Measurements from ENCODE around the gene LONP2.

LONP2 gene

GRCh38 chr16:48272837-48273421, 28.8 kb downstream of the LONP2 start:
- FAIRE-seq (no peak), DNase-seq (ENCODE audit: insufficient read length) (no peak)
- TF ChIP-seq POLR2A (IDR thresholded peaks at IDR 0.05; ENCODE audit: low read depth, low read length) (no peak), POLR2AphosphoS5 (IDR thresholded peaks at IDR 0.05; ENCODE audit: low read depth, low read length) (no peak), TAF1 (IDR thresholded peaks at IDR 0.05; ENCODE audit: borderline replicate concordance, low read depth, low read length) (no peak)

- DNase-seq (ENCODE audit: insufficient read length) (no peak), FAIRE-seq (no peak)
- TF ChIP-seq POLR2AphosphoS5 (IDR thresholded peaks at IDR 0.05; ENCODE audit: low read depth, low read length) (no peak), TAF1 (IDR thresholded peaks at IDR 0.05; ENCODE audit: borderline replicate concordance, low read depth, low read length) (no peak), POLR2A (IDR thresholded peaks at IDR 0.05; ENCODE audit: low read depth, low read length) (no peak)
Measured at GRCh38 chr16:48274476-48274875, 30.4 kb downstream of the LONP2 start.

- FAIRE-seq (no peak), DNase-seq (ENCODE audit: insufficient read length) (no peak)
- TF ChIP-seq TAF1 (IDR thresholded peaks at IDR 0.05; ENCODE audit: borderline replicate concordance, low read depth, low read length): no peak
Measured at GRCh38 chr16:48276102-48276501, 32.0 kb downstream of the LONP2 start.

- DNase-seq (ENCODE audit: insufficient read length) (no peak), FAIRE-seq (no peak)
- no peak for TF ChIP-seq POLR2A (IDR thresholded peaks at IDR 0.05; ENCODE audit: low read depth, low read length)
- no peak for TF ChIP-seq POLR2AphosphoS5 (IDR thresholded peaks at IDR 0.05; ENCODE audit: low read depth, low read length)
- no peak for TF ChIP-seq TAF1 (IDR thresholded peaks at IDR 0.05; ENCODE audit: borderline replicate concordance, low read depth, low read length)
Measured at GRCh38 chr16:48277158-48277557, 33.1 kb downstream of the LONP2 start.

GRCh38 chr16:48279199-48279598, 35.1 kb downstream of the LONP2 start:
- DNase-seq (ENCODE audit: insufficient read length): no peak
- FAIRE-seq: no peak
- TF ChIP-seq TAF1 (IDR thresholded peaks at IDR 0.05; ENCODE audit: borderline replicate concordance, low read depth, low read length) (no peak), POLR2A (IDR thresholded peaks at IDR 0.05; ENCODE audit: low read depth, low read length) (no peak), POLR2AphosphoS5 (IDR thresholded peaks at IDR 0.05; ENCODE audit: low read depth, low read length) (no peak)

GRCh38 chr16:48280546-48280945, 36.4 kb downstream of the LONP2 start:
- DNase-seq (ENCODE audit: insufficient read length) (no peak), FAIRE-seq (no peak)
- TF ChIP-seq POLR2AphosphoS5 (IDR thresholded peaks at IDR 0.05; ENCODE audit: low read depth, low read length) (no peak), TAF1 (IDR thresholded peaks at IDR 0.05; ENCODE audit: borderline replicate concordance, low read depth, low read length) (no peak), POLR2A (IDR thresholded peaks at IDR 0.05; ENCODE audit: low read depth, low read length) (no peak)

- DNase-seq (ENCODE audit: insufficient read length): no peak
Measured at GRCh38 chr16:48282636-48283263, 38.6 kb downstream of the LONP2 start.

GRCh38 chr16:48284772-48285409, 40.8 kb downstream of the LONP2 start:
- no peak for DNase-seq (ENCODE audit: insufficient read length)
- FAIRE-seq: no peak
- TF ChIP-seq POLR2AphosphoS5 (IDR thresholded peaks at IDR 0.05; ENCODE audit: low read depth, low read length): no peak
- no peak for TF ChIP-seq TAF1 (IDR thresholded peaks at IDR 0.05; ENCODE audit: borderline replicate concordance, low read depth, low read length)
- no peak for TF ChIP-seq POLR2A (IDR thresholded peaks at IDR 0.05; ENCODE audit: low read depth, low read length)

More at GRCh38 chr16:48282636-48283263, 38.6 kb downstream of the LONP2 start:
- no peak for TF ChIP-seq POLR2A (IDR thresholded peaks at IDR 0.05; ENCODE audit: low read depth, low read length)
- TF ChIP-seq POLR2AphosphoS5 (IDR thresholded peaks at IDR 0.05; ENCODE audit: low read depth, low read length): no peak
- TF ChIP-seq TAF1 (IDR thresholded peaks at IDR 0.05; ENCODE audit: borderline replicate concordance, low read depth, low read length): no peak
- no peak for FAIRE-seq

GRCh38 chr16:48287239-48287638, 43.1 kb downstream of the LONP2 start:
- TF ChIP-seq POLR2AphosphoS5 (IDR thresholded peaks at IDR 0.05; ENCODE audit: low read depth, low read length) (no peak), POLR2A (IDR thresholded peaks at IDR 0.05; ENCODE audit: low read depth, low read length) (no peak), TAF1 (IDR thresholded peaks at IDR 0.05; ENCODE audit: borderline replicate concordance, low read depth, low read length) (no peak)
- DNase-seq (ENCODE audit: insufficient read length): no peak
- FAIRE-seq: no peak

- TF ChIP-seq TAF1 (IDR thresholded peaks at IDR 0.05; ENCODE audit: borderline replicate concordance, low read depth, low read length) (no peak), POLR2AphosphoS5 (IDR thresholded peaks at IDR 0.05; ENCODE audit: low read depth, low read length) (no peak), POLR2A (IDR thresholded peaks at IDR 0.05; ENCODE audit: low read depth, low read length) (no peak)
- DNase-seq (ENCODE audit: insufficient read length) (no peak), FAIRE-seq (no peak)
Measured at GRCh38 chr16:48291303-48291702, 47.2 kb downstream of the LONP2 start.

- TF ChIP-seq POLR2A (IDR thresholded peaks at IDR 0.05; ENCODE audit: low read depth, low read length) (no peak), TAF1 (IDR thresholded peaks at IDR 0.05; ENCODE audit: borderline replicate concordance, low read depth, low read length) (no peak), POLR2AphosphoS5 (IDR thresholded peaks at IDR 0.05; ENCODE audit: low read depth, low read length) (no peak)
- FAIRE-seq: no peak
- no peak for DNase-seq (ENCODE audit: insufficient read length)
Measured at GRCh38 chr16:48291754-48292153, 47.7 kb downstream of the LONP2 start.

- no peak for DNase-seq (ENCODE audit: insufficient read length)
- no peak for FAIRE-seq
- TF ChIP-seq TAF1 (IDR thresholded peaks at IDR 0.05; ENCODE audit: borderline replicate concordance, low read depth, low read length) (no peak), POLR2A (IDR thresholded peaks at IDR 0.05; ENCODE audit: low read depth, low read length) (no peak), POLR2AphosphoS5 (IDR thresholded peaks at IDR 0.05; ENCODE audit: low read depth, low read length) (no peak)
Measured at GRCh38 chr16:48292452-48292851, 48.4 kb downstream of the LONP2 start.

All from GM12892 (cell line).